ENCODE data around the gene CYRIA. TPM values are rescaled to one million over a fixed set of nuclear protein-coding genes. Genes with fewer than 3 reads are reported as not detected.

Gene CYRIA
- total RNA-seq, 1 donor from 2014 or later: 17.4 TPM

- DNase-seq (ENCODE audit: low spot score): no peak
Measured at GRCh38 chr2:16650287-16651249, 15.1 kb downstream of the CYRIA start.

GRCh38 chr2:16649353-16650286 is 16.0 kb downstream of the CYRIA start:
- no peak for DNase-seq (ENCODE audit: low spot score)

GRCh38 chr2:16647992-16648617 is 17.5 kb downstream of the CYRIA start:
- no peak for DNase-seq (ENCODE audit: low spot score)

GRCh38 chr2:16645775-16646559 is 19.7 kb downstream of the CYRIA start:
- DNase-seq (ENCODE audit: low spot score): no peak

- no peak for DNase-seq (ENCODE audit: low spot score)
Measured at GRCh38 chr2:16645088-16645487, 20.5 kb downstream of the CYRIA start.

- DNase-seq (ENCODE audit: low spot score): no peak
Measured at GRCh38 chr2:16644221-16644925, 21.3 kb downstream of the CYRIA start.

GRCh38 chr2:16643099-16643498 is 22.5 kb downstream of the CYRIA start:
- no peak for DNase-seq (ENCODE audit: low spot score)

GRCh38 chr2:16642088-16642487 is 23.5 kb downstream of the CYRIA start:
- no peak for DNase-seq (ENCODE audit: low spot score)

GRCh38 chr2:16641509-16641908 is 24.1 kb downstream of the CYRIA start:
- DNase-seq (ENCODE audit: low spot score): no peak

GRCh38 chr2:16640867-16641266 is 24.8 kb downstream of the CYRIA start:
- no peak for DNase-seq (ENCODE audit: low spot score)

- no peak for DNase-seq (ENCODE audit: low spot score)
Measured at GRCh38 chr2:16640001-16640700, 25.5 kb downstream of the CYRIA start.

GRCh38 chr2:16639431-16639830 is 26.2 kb downstream of the CYRIA start:
- no peak for DNase-seq (ENCODE audit: low spot score)

GRCh38 chr2:16638946-16639345 is 26.7 kb downstream of the CYRIA start:
- DNase-seq (ENCODE audit: low spot score): no peak

- no peak for DNase-seq (ENCODE audit: low spot score)
Measured at GRCh38 chr2:16637304-16637703, 28.3 kb downstream of the CYRIA start.

GRCh38 chr2:16635791-16636699 is 29.6 kb downstream of the CYRIA start:
- no peak for DNase-seq (ENCODE audit: low spot score)

GRCh38 chr2:16633621-16634430 is 31.8 kb downstream of the CYRIA start:
- DNase-seq (ENCODE audit: low spot score): no peak

GRCh38 chr2:16632598-16632997 is 33.0 kb downstream of the CYRIA start:
- no peak for DNase-seq (ENCODE audit: low spot score)

GRCh38 chr2:16630463-16630862 is 35.2 kb downstream of the CYRIA start:
- no peak for DNase-seq (ENCODE audit: low spot score)

All from ureter (tissue), 1 donor.